Spleen (tissue), 11 donors: ENCODE data around the gene TMEM117. TPM values are rescaled to one million over a fixed set of nuclear protein-coding genes. Genes with fewer than 3 reads are reported as not detected.
"Not testable (repeated sequence)": the region's sequence is repeated elsewhere in the genome, so short reads cannot be mapped to it uniquely, and the experiment has no call there.

ENCODE experiments used
- DNase-seq: peaks from one replicate; pipeline ENCODE4 v3.0.0-alpha.2; 2020
- H3K27ac ChIP-seq, 8 donors: fragments of 200-600 bp; sonication (generic) in 7 of 8; 1 replicate in 4 of 8; 2 replicates in 4 of 8; pipeline versions ENCODE4 v1.5.0 to v1.8.0; 2016 to 2021; ENCODE audit warnings: inconsistent platforms in 4 of 8, mild to moderate bottlenecking in 4 of 8, moderate library complexity in 1 of 8
- H3K27me3 ChIP-seq, 7 donors: fragments of 200-600 bp; sonication (generic) in 6 of 7; replicated peaks in 1 of 7; 1 replicate in 4 of 7; 2 replicates in 3 of 7; pipeline versions ENCODE4 v1.5.0 to v1.8.0; 2016 to 2021; ENCODE audit warnings: inconsistent platforms in 3 of 7, mild to moderate bottlenecking in 1 of 7
- H3K36me3 ChIP-seq, 6 donors: fragments of 200-600 bp; sonication (generic) in 5 of 6; 1 replicate in 4 of 6; 2 replicates in 2 of 6; pipeline versions ENCODE4 v1.5.0 to v1.8.0; 2016 to 2021; ENCODE audit warnings: inconsistent platforms in 2 of 6
- H3K4me1 ChIP-seq, 6 donors: fragments of 200-600 bp; sonication (generic) in 5 of 6; 1 replicate in 3 of 6; 2 replicates in 3 of 6; pipeline versions ENCODE4 v1.5.0 to v1.8.0; 2016 to 2021; ENCODE audit warnings: inconsistent platforms in 3 of 6
- H3K4me3 ChIP-seq, 8 donors: fragments of 200-600 bp; sonication (generic) in 7 of 8; 1 replicate in 4 of 8; 2 replicates in 4 of 8; pipeline versions ENCODE4 v1.5.0 to v1.8.0; 2016 to 2021; ENCODE audit warnings: inconsistent platforms in 4 of 8, mild to moderate bottlenecking in 4 of 8, moderate library complexity in 2 of 8
- H3K9me3 ChIP-seq, 8 donors: fragments of 200-600 bp; sonication (generic) in 7 of 8; 1 replicate in 4 of 8; 2 replicates in 4 of 8; pipeline versions ENCODE4 v1.5.0 to v1.8.0; 2016 to 2021; ENCODE audit warnings: inconsistent platforms in 4 of 8
- CTCF ChIP-seq, 11 experiments: fragments of 200-600 bp in 7 of 11; fragments of 450-650 bp in 4 of 11; sonication (generic) in 4 of 11; IDR thresholded peaks in 8 of 11; conservative IDR thresholded peaks in 3 of 11; 1 replicate in 7 of 11; 2 replicates in 4 of 11; pipeline versions ENCODE4 v1.4.0 to v1.8.0; 2016 to 2021; ENCODE audit warnings: antibody characterized with exemption in 11 of 11, inconsistent platforms in 4 of 11, mild to moderate bottlenecking in 1 of 11
- POLR2A ChIP-seq, 3 donors: fragments of 450-650 bp; IDR thresholded peaks; one replicate each; pipeline ENCODE4 v1.5.1; 2017; ENCODE audit warnings: antibody characterized with exemption in 3 of 3, mild to moderate bottlenecking in 1 of 3
- POLR2AphosphoS5 ChIP-seq, 3 donors: sonication (generic); formaldehyde crosslinking; IDR thresholded peaks; one replicate each; pipeline ENCODE4 v1.5.1; 2017; ENCODE audit warnings: antibody characterized with exemption in 3 of 3
- WGBS, 5 donors: extraction: QIAGEN DNeasy Blood & Tissue Kit in 3 of 5; methylation state at CpG; one replicate each; pipeline versions ENCODE4 v1.1.5 to v1.1.7; 2013 to 2018; 5-methylcytosine and 5-hydroxymethylcytosine counted together
- intact Hi-C: fragments of 100-400 bp; cut with DNase I; formaldehyde crosslinking; loops from one replicate; pipeline ENCODE4 v1.15.0; 2023; ENCODE audit warnings: low total_unique reads
- polyA plus RNA-seq, 3 donors: library from polyadenylated mRNA; stranded (reverse); fragments of 200-250 nt; gene quantifications; one replicate each; pipeline ENCODE4 v1.2.1, GENCODE V29; 2013
- total RNA-seq, 7 donors: library from RNA; depleted of rRNA in 3 of 7; stranded (reverse); fragments of >200 nt in 3 of 7; fragmentation: NEBNext Ultra II Directional in 4 of 7; extraction: Animal tissue kit (Norgen Biotek cat#: 25700) in 4 of 7; gene quantifications; one replicate each; pipeline versions ENCODE4 v1.1.0 to v1.2.1, GENCODE V29; 2016 to 2021
- donor health status: healthy with polysubstance abuse.
- donor health status: DM: no; HTN: no; CAD: no; lungs with moderate emphysema.
- donor health status: DM: no; HTN: no; CAD: no.
- donor health status: Bipolar disorder and iron deficiency.
- donor health status: healthy.
- donor health status: DM: no; HTN: no; CAD: no.
- donor health status: DM: yes; HTN: yes; CAD: no.

The TMEM117 gene
- total and polyA plus RNA-seq, 10 donors = 1.7 to 24.5 (median 5.0) TPM

GRCh38 chr12:44038411-44038810, 202.5 kb downstream of the TMEM117 start:
- intact Hi-C loops = no loop called here

GRCh38 chr12:44044491-44044890, 208.6 kb downstream of the TMEM117 start:
- H3K4me1 ChIP-seq, H3K9me3 ChIP-seq, intact Hi-C loops, H3K27me3 ChIP-seq, H3K36me3 ChIP-seq, H3K27ac ChIP-seq, DNase-seq, H3K4me3 ChIP-seq: not testable (repeated sequence)
- 61 to 77% (median 66%) methylated on average over 2 of the region's 2 CpGs for WGBS, 5 donors

More at GRCh38 chr12:44038411-44038810, 202.5 kb downstream of the TMEM117 start:
- no peak for DNase-seq
- no peaks in the 10 kb centered on the region for H3K27me3 ChIP-seq
- TF ChIP-seq POLR2AphosphoS5 (IDR thresholded peaks at IDR 0.05) = no peak
- no peak for TF ChIP-seq CTCF (IDR thresholded peaks at IDR 0.05 in 8 of 11, conservative IDR thresholded peaks at IDR 0.05 in 3 of 11)
- TF ChIP-seq POLR2A (IDR thresholded peaks at IDR 0.05) = no peak
- WGBS, 5 donors = 71 to 92% (median 84%) methylated on average over 4 to 5 of the region's 5 CpGs
- H3K27ac ChIP-seq = no peak overlapping the region
- no peaks in the 10 kb centered on the region for H3K36me3 ChIP-seq
- peaks cover 0 to 1% (median 0%) of the 10 kb centered on the region in 8 donors for H3K9me3 ChIP-seq
- no peak overlapping the region for H3K4me3 ChIP-seq
- no peaks in the 10 kb centered on the region for H3K4me1 ChIP-seq

GRCh38 chr12:44046732-44047417, 211.0 kb downstream of the TMEM117 start:
- no peak overlapping the region for H3K27ac ChIP-seq
- peaks cover 0 to 4% (median 0%) of the 10 kb centered on the region in 8 donors for H3K9me3 ChIP-seq
- WGBS, 5 donors = 77 to 95% (median 90%) methylated on average over 3 of the region's 3 CpGs
- H3K4me3 ChIP-seq = no peak overlapping the region
- H3K36me3 ChIP-seq = no peaks in the 10 kb centered on the region
- intact Hi-C loops = no loop called here
- no peak for DNase-seq
- H3K4me1 ChIP-seq = no peaks in the 10 kb centered on the region
- no peaks in the 10 kb centered on the region for H3K27me3 ChIP-seq
- no peak for TF ChIP-seq POLR2A (IDR thresholded peaks at IDR 0.05)
- TF ChIP-seq POLR2AphosphoS5 (IDR thresholded peaks at IDR 0.05) = no peak
- no peak for TF ChIP-seq CTCF (IDR thresholded peaks at IDR 0.05 in 8 of 11, conservative IDR thresholded peaks at IDR 0.05 in 3 of 11)

- no peak overlapping the region for H3K4me3 ChIP-seq
- no peaks in the 10 kb centered on the region for H3K9me3 ChIP-seq
- intact Hi-C loops = no loop called here
- TF ChIP-seq POLR2AphosphoS5 (IDR thresholded peaks at IDR 0.05) (no peak), POLR2A (IDR thresholded peaks at IDR 0.05) (no peak), CTCF (IDR thresholded peaks at IDR 0.05 in 8 of 11, conservative IDR thresholded peaks at IDR 0.05 in 3 of 11) (no peak)
- 68 to 84% (median 71%) methylated on average over 4 of the region's 4 CpGs for WGBS, 5 donors
- H3K36me3 ChIP-seq = no peaks in the 10 kb centered on the region
- DNase-seq = no peak
- no peak overlapping the region for H3K27ac ChIP-seq
- H3K4me1 ChIP-seq = no peaks in the 10 kb centered on the region
- H3K27me3 ChIP-seq = no peaks in the 10 kb centered on the region
These were observed 216.7 kb downstream of the TMEM117 start for GRCh38 chr12:44052554-44052953.
